OCI-LY7 (cell line): ENCODE results near the gene NXPH1.

ENCODE experiments used
- EZH2phosphoT487 ChIP-seq: fragments of 200-600 bp; sonication (generic); IDR thresholded peaks from 2 replicates; pipeline ENCODE4 v1.6.1; 2018; ENCODE audit warnings: low read depth, borderline replicate concordance, mild to moderate bottlenecking, mixed run types, antibody characterized with exemption, low read length, moderate library complexity, mixed read lengths
- TF ChIP-seq, protein P1 (sequence below): fragments of 200-600 bp; sonication (generic); conservative IDR thresholded peaks from 2 replicates; pipeline ENCODE4 v1.5.1; 2014; ENCODE audit warnings: mild to moderate bottlenecking, antibody characterized with exemption, low read length, moderate library complexity, mixed read lengths

DNA sequence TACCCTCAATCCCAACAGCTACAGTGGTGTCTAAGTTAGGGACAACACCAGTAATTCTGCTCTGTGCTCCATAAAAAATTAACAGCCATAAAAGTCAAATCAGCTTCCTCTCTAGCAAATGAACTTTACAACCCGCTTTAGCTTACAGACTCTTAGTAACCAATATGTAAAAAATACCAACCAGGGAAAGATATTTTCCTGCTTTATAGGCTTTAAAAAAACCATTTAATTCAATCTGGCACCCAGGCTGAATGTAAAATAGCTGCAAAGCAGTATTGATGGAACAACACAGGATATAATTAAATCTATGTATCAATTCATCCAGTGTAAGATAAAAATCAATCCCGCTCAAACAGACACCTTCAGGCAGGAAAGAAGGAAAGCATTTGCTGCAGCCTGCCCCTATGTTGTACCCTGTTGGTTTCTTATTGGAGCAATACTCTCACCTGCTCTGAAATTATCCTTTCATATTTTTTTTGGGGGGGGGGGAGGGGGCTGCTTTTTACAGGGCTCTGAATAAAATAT lies 98.6 kb downstream of the NXPH1 start:
- TF ChIP-seq, protein P1, sequence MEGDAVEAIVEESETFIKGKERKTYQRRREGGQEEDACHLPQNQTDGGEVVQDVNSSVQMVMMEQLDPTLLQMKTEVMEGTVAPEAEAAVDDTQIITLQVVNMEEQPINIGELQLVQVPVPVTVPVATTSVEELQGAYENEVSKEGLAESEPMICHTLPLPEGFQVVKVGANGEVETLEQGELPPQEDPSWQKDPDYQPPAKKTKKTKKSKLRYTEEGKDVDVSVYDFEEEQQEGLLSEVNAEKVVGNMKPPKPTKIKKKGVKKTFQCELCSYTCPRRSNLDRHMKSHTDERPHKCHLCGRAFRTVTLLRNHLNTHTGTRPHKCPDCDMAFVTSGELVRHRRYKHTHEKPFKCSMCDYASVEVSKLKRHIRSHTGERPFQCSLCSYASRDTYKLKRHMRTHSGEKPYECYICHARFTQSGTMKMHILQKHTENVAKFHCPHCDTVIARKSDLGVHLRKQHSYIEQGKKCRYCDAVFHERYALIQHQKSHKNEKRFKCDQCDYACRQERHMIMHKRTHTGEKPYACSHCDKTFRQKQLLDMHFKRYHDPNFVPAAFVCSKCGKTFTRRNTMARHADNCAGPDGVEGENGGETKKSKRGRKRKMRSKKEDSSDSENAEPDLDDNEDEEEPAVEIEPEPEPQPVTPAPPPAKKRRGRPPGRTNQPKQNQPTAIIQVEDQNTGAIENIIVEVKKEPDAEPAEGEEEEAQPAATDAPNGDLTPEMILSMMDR = no peak
- no peak for TF ChIP-seq EZH2phosphoT487
